NCI-H510A (cell line): ENCODE data around the gene ZMYND8.

ENCODE experiments used
- DNase-seq: peaks from one replicate; lab custom pipeline; 2025; lab: John Stamatoyannopoulos, UW

The ZMYND8 gene

DNA sequence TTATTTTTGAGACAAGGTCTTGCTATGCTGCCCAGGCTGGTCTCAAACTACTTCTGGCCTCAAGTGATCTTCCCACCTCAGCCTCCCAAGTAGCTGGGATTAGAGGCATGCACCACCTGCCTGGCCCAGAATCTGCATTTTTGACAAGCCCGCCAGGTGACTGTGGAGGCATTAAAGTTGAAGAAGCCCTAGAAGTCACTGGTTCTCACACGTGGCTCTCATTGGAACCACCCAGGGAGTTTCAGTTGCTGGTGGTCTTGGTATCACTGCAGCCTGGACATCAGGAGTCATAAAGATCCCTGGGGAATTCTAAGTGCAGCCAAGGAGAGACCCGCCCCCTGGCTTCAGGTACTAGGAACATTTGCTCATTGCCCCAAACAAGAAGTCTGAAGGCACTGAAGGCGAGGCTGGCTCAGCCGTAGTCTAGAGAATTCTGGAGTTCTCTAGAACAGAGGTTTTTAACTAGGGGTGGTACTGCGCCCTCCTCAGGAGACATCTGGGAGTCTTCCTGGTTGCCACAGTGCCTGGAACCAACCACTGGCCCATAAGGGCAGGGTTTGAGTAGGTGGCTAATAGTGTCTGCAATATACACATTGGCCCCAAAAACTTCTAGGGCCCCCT lies 182.8 kb downstream of the ZMYND8 start:
- DNase-seq = no peak

DNA sequence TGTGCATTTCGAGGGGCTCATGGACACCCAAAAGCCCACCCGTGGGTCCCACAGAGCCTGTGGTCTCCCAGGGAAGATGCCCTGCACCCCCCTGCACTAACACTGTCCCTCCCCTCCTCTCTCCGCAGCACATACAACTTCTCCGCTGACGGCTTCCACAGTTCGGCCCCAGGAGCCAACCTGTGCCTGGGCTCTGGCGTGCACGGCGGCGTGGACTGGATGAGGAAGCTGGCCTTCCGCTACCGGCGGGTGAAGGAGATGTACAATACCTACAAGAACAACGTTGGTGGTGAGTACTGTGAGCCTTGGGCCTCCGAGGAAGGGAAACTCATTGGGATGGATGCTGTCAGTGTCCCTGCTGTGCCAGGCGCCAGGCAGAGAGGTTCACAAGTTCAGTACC lies 183.9 kb downstream of the ZMYND8 start:
- no peak for DNase-seq

DNA sequence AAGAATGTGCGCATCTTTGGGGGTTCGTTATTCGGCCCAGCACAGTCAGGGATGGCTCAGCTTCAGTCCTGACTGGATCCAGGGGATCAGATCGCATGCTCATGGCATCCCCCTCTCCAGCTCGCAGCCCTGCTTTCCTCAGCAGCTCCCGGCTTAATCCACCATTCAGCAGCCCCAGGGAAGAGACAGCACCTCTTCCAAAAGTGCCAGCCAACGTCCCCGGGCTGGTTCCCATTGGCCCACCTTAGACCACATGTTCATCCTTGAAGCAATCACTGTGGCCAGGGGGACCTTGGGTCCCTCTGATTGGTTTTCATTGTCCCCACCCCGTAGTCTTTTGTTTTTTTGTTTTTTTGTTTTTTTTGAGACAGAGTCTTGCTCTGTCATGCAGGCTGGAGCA lies 188.7 kb downstream of the ZMYND8 start:
- no peak for DNase-seq

DNA sequence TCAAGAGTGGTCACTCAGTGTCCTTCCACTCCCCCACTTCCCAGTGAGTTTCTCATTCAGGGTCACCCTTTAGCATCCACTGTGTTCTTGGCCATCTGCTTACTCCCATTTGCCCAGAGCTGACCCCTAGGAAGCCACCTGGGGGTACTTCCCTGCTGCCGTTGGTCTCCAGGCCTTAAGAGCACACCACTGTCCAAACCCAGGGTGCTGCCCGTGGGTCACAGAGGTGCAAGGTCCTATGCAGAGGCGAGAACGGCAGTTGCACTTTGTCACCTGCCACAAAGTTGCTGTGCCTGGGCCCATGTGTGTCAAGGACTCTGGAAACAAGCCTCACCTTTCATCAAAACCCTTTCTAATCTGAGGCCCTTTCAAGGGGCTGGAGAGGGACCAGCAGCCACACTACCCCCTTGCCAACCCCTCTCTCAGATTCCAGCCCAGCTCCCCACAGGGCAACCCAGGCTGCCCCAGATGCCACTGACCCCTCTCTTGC lies 191.1 kb downstream of the ZMYND8 start:
- DNase-seq = no peak

DNA sequence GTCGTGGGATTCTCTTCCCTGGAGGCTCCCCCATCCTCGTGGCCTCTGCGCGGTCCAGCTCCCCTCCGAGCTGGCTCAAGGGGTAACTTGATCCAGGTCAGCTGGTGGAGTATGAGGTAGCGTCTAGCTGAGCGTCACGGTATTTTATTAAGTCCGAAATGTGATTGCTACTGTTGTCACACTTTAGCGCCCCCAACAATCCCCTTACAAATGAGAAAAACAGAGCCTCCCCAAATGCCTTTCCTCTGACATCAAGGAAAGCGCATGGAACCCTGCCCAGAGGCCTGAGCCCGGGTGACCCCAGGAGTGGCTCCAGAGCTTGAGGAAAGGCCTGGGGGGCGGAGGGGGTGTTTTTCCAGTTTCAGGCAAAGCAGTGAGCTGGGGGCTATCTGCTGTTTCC lies 192.4 kb downstream of the ZMYND8 start:
- DNase-seq = no peak

DNA sequence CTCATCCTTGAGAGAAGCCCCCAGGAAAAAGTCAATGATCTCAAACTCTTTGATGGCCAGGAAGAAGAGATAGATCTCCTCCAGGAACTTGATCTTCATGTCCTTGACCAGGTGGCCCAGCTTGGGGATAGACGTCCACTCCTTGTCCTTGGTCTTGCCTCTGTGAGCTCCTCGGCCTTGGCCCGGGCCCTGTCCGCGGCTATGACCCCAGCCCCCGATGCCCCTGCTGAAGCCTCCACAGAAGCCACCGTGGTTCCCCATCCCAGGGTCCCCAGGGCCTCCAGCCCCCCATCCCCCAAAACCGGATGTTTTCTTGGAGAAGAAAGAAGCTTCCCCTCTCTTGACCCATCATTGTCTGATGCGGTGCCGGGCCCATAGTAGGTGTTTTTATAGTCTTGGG lies 195.1 kb downstream of the ZMYND8 start:
- DNase-seq = no peak

DNA sequence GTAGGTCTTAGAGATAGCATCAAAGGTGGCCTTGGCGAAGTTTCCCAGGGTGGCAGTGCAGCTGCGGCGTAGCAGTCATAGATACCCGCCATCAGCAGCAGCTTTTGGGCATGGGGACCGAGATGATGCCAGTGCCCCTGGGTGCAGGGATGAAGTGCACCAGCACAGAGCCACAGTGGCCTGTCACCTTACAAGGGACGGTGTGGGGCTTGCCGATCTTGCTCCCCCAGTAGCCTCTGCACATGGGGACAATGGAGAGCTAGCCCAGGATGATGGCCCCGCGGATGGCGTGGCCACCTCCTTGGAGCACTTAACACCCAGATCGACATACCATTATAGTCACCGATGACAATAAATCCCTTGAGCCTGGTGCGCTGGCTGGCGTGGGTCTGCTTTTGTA lies 195.5 kb downstream of the ZMYND8 start:
- no peak for DNase-seq

DNA sequence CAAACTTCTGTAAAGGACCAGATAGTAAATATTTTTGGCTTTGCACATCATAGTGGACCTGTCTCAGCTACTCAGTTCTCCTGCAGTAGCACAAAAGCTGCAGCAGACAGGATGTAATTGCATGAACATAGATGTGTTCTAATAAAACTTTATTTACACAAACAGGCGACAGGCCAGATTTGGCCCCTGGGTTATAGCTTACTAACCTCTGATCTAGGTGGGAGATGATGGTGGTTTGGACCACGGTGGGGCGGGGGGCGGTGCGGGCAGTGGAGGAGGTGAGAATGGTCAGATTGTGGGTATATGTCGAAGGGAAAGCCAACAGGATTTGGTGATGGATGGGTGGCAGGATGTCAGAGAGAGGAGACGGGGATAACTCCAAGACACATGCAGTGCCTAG lies 196.3 kb downstream of the ZMYND8 start:
- no peak for DNase-seq
